ENCODE data around the gene MYO1G. TPM values are rescaled to one million over a fixed set of nuclear protein-coding genes. Genes with fewer than 3 reads are reported as not detected.

Gene MYO1G
- total RNA-seq, 2 donors from 2014 or later, result 3.1 to 3.5 TPM

- intact Hi-C loops (cut with DNase I), result loop anchor here (5.0 kb wide), 1 partner anchor 166 kb away; no protein-coding TSS in a partner anchor
- DNase-seq (no peak), ATAC-seq (no peak)
These were observed 7.5 kb downstream of the MYO1G start for GRCh38 chr7:44971188-44971901.

- ATAC-seq (no peak), DNase-seq (no peak)
- intact Hi-C loops (cut with DNase I), result loop anchor here (5.0 kb wide), 1 partner anchor 167 kb away; no protein-coding TSS in a partner anchor
These were observed 8.2 kb downstream of the MYO1G start for GRCh38 chr7:44970523-44971051.

- no peak for DNase-seq
- no peak for ATAC-seq
- intact Hi-C loops (cut with DNase I), result loop anchor here (5.0 kb wide), 1 partner anchor 167 kb away; no protein-coding TSS in a partner anchor
These were observed 8.9 kb downstream of the MYO1G start for GRCh38 chr7:44969701-44970522.

- DNase-seq (no peak), ATAC-seq (no peak)
- intact Hi-C loops (cut with DNase I), result no loop called here
These were observed 9.6 kb downstream of the MYO1G start for GRCh38 chr7:44969049-44969700.

GRCh38 chr7:44967571-44968446, 11.0 kb downstream of the MYO1G start:
- DNase-seq, result peak; percentile 37

GRCh38 chr7:44966731-44967538, 11.9 kb downstream of the MYO1G start:
- DNase-seq (no peak), ATAC-seq (no peak)
- intact Hi-C loops (cut with DNase I), result no loop called here

More at GRCh38 chr7:44967571-44968446, 11.0 kb downstream of the MYO1G start:
- intact Hi-C loops (cut with DNase I), result no loop called here
- ATAC-seq, result no peak

- peak; percentile 14 for DNase-seq
- intact Hi-C loops (cut with DNase I), result no loop called here
These were observed 12.7 kb downstream of the MYO1G start for GRCh38 chr7:44965937-44966730.

GRCh38 chr7:44965441-44965903, 13.3 kb downstream of the MYO1G start:
- ATAC-seq, result no peak
- DNase-seq, result peak; percentile 22
- intact Hi-C loops (cut with DNase I), result no loop called here

More at GRCh38 chr7:44965937-44966730, 12.7 kb downstream of the MYO1G start:
- no peak for ATAC-seq

- peak; percentile 20 for DNase-seq
- intact Hi-C loops (cut with DNase I), result no loop called here
These were observed 13.9 kb downstream of the MYO1G start for GRCh38 chr7:44964831-44965440.

GRCh38 chr7:44964384-44964830, 14.4 kb downstream of the MYO1G start:
- DNase-seq, result peak; percentile 14
- intact Hi-C loops (cut with DNase I), result no loop called here
- no peak for ATAC-seq

More at GRCh38 chr7:44964831-44965440, 13.9 kb downstream of the MYO1G start:
- no peak for ATAC-seq

- intact Hi-C loops (cut with DNase I), result no loop called here
- ATAC-seq (no peak), DNase-seq (peak; percentile 12)
These were observed 15.2 kb downstream of the MYO1G start for GRCh38 chr7:44963364-44964290.

- intact Hi-C loops (cut with DNase I), result no loop called here
- ATAC-seq, result peak; percentile 74 to 80
- peak; percentile 52 for DNase-seq
These were observed 16.1 kb downstream of the MYO1G start for GRCh38 chr7:44962483-44963251.

- intact Hi-C loops (cut with DNase I), result no loop called here
- DNase-seq, result no peak
- no peak for ATAC-seq
These were observed 16.9 kb downstream of the MYO1G start for GRCh38 chr7:44961844-44962482.

- intact Hi-C loops (cut with DNase I), result no loop called here
- DNase-seq (no peak), ATAC-seq (no peak)
These were observed 18.7 kb downstream of the MYO1G start for GRCh38 chr7:44960011-44960580.

All from left cardiac atrium (tissue), 4 donors.